NT2/D1 (cell line): ENCODE results near the gene WDR27.

Experiments used
- SUZ12 ChIP-seq: IDR thresholded peaks from 2 replicates; pipeline ENCODE4 v1.6.1; 2011; ENCODE audit not compliant: insufficient read length, insufficient read depth; ENCODE audit errors: extremely low read depth
- ZNF274 ChIP-seq: IDR thresholded peaks from 2 replicates; pipeline ENCODE4 v1.6.1; 2011; ENCODE audit warnings: mild to moderate bottlenecking, low read depth, low read length

- TF ChIP-seq ZNF274 (no peak), SUZ12 (no peak)
Measured at GRCh38 chr6:169652896-169653295, 48.9 kb downstream of the WDR27 start.
